HepG2 (cell line): ENCODE measurements around the gene TNFRSF21. TPM values are rescaled to one million over a fixed set of nuclear protein-coding genes. Genes with fewer than 3 reads are reported as not detected.
A peak's percentile ranks its signal among the peaks of the same experiment; 100 is the strongest.

Experiments
- CCAR2 ChIP-seq: fragments of 200-400 bp; formaldehyde crosslinking; optimal IDR thresholded peaks from 2 replicates; pipeline ENCODE3; 2018; ENCODE audit warnings: low read depth, mild to moderate bottlenecking, low read length, moderate library complexity
- DNMT3B ChIP-seq: conservative IDR thresholded peaks from 2 replicates; pipeline ENCODE4 v1.6.1; 2016; ENCODE audit warnings: missing biosample characterization, control low read depth
- ELF4 ChIP-seq: sonication (generic); formaldehyde crosslinking; IDR thresholded peaks from 2 replicates; pipeline ENCODE4 v1.5.0; 2020; ENCODE audit warnings: missing genetic modification reagents, mild to moderate bottlenecking, moderate library complexity, borderline replicate concordance
- GATAD2A ChIP-seq: IDR thresholded peaks from 2 replicates; pipeline ENCODE4 v1.6.1; 2016
- MBD4 ChIP-seq: IDR thresholded peaks from 2 replicates; pipeline ENCODE4 v1.6.1; 2012; ENCODE audit warnings: low read length, inconsistent platforms, borderline replicate concordance
- MTF2 ChIP-seq: sonication (generic); formaldehyde crosslinking; IDR thresholded peaks from 2 replicates; pipeline ENCODE4 v1.5.0; 2020; ENCODE audit warnings: missing genetic modification reagents, borderline replicate concordance
- MZF1 ChIP-seq: sonication (generic); formaldehyde crosslinking; IDR thresholded peaks from 2 replicates; pipeline ENCODE4 v1.8.1; 2023; ENCODE audit warnings: mild to moderate bottlenecking, missing genetic modification reagents, borderline replicate concordance
- NAIF1 ChIP-seq: sonication (generic); formaldehyde crosslinking; IDR thresholded peaks from 2 replicates; pipeline ENCODE4 v1.5.0; 2020; ENCODE audit warnings: mild to moderate bottlenecking, missing genetic modification reagents, borderline replicate concordance
- NCOA2 ChIP-seq: sonication (generic); formaldehyde crosslinking; IDR thresholded peaks from 2 replicates; pipeline ENCODE4 v1.8.0; 2022; ENCODE audit warnings: inconsistent platforms
- NR2F2 ChIP-seq: IDR thresholded peaks from 2 replicates; pipeline ENCODE4 v1.6.1; 2012; ENCODE audit warnings: low read depth, inconsistent platforms, borderline replicate concordance
- PHF20 ChIP-seq: sonication (generic); formaldehyde crosslinking; IDR thresholded peaks from 2 replicates; pipeline ENCODE4 v1.5.0; 2020; ENCODE audit warnings: mild to moderate bottlenecking, missing genetic modification reagents
- ZBTB14 ChIP-seq: sonication (generic); formaldehyde crosslinking; IDR thresholded peaks from 2 replicates; pipeline ENCODE4 v1.4.0; 2020; ENCODE audit warnings: missing genetic modification reagents
- ZNF446 ChIP-seq: sonication (generic); formaldehyde crosslinking; IDR thresholded peaks from 2 replicates; pipeline ENCODE4 v1.5.0; 2020; ENCODE audit warnings: mild to moderate bottlenecking, missing genetic modification reagents
- ZNF564 ChIP-seq: sonication (generic); formaldehyde crosslinking; IDR thresholded peaks from 2 replicates; pipeline ENCODE4 v1.8.1; 2023; ENCODE audit warnings: mild to moderate bottlenecking, missing genetic modification reagents
- ZNF761 ChIP-seq: sonication (generic); formaldehyde crosslinking; conservative IDR thresholded peaks from 2 replicates; pipeline ENCODE4 v1.4.0; 2020; ENCODE audit warnings: mild to moderate bottlenecking, missing genetic modification reagents
- polyA plus RNA-seq, 8 experiments: library from polyadenylated mRNA; depleted of rRNA in 3 of 8; stranded (reverse) in 7 of 8; unstranded in 1 of 8; fragments of >200 nt; fragmentation: Illumina TruSeq in 4 of 8; extraction: Trizol in 4 of 8; gene quantifications; 2 replicates each; pipeline versions ENCODE4 v1.2.1 to v1.2.3, GENCODE V29; 2011 to 2016; ENCODE audit warnings: low read depth in 4 of 8, missing spikeins in 1 of 8, mixed read lengths in 1 of 8; ENCODE audit not compliant: insufficient read depth in 1 of 8
- total RNA-seq, 5 experiments: library from RNA; depleted of rRNA; stranded (reverse); fragments of >200 nt; fragmentation: Illumina TruSeq; extraction: Trizol; gene quantifications; 2 replicates each; pipeline ENCODE4 v1.2.3, GENCODE V29; 2016; ENCODE audit warnings: low read depth in 1 of 5
- TF ChIP-seq, protein P1 (sequence below): sonication (generic); formaldehyde crosslinking; IDR thresholded peaks from 2 replicates; pipeline ENCODE4 v1.5.0; 2020; ENCODE audit warnings: mild to moderate bottlenecking, missing genetic modification reagents
- TF ChIP-seq, protein P2 (sequence below): sonication (generic); formaldehyde crosslinking; IDR thresholded peaks from 2 replicates; pipeline ENCODE4 v1.8.1; 2023; ENCODE audit warnings: mild to moderate bottlenecking, missing genetic modification reagents, borderline replicate concordance
- TF ChIP-seq, protein P3 (sequence below): sonication (generic); formaldehyde crosslinking; IDR thresholded peaks from 2 replicates; pipeline ENCODE4 v1.5.0; 2020; ENCODE audit warnings: mild to moderate bottlenecking, low read depth, missing genetic modification reagents, borderline replicate concordance
- TF ChIP-seq, protein P4 (sequence below): sonication (generic); formaldehyde crosslinking; IDR thresholded peaks from 2 replicates; pipeline ENCODE4 v1.4.0; 2020; ENCODE audit warnings: missing genetic modification reagents
- TF ChIP-seq, protein P5 (sequence below): sonication (generic); formaldehyde crosslinking; IDR thresholded peaks from 2 replicates; pipeline ENCODE4 v1.5.0; 2020; ENCODE audit warnings: missing genetic modification reagents

The TNFRSF21 gene
- total and polyA plus RNA-seq, 2 of the 13 experiments (the other 11 are each of a cell fraction or from before 2014, with no cell fraction given) = 24.8 to 46.3 TPM

GRCh38 chr6:47308552-47309290 lies 984 bp downstream of the TNFRSF21 start (continued):
- TF ChIP-seq NR2F2 = no peak
- no peak for TF ChIP-seq DNMT3B (CRISPR knock-in tag)
- TF ChIP-seq, protein P1, sequence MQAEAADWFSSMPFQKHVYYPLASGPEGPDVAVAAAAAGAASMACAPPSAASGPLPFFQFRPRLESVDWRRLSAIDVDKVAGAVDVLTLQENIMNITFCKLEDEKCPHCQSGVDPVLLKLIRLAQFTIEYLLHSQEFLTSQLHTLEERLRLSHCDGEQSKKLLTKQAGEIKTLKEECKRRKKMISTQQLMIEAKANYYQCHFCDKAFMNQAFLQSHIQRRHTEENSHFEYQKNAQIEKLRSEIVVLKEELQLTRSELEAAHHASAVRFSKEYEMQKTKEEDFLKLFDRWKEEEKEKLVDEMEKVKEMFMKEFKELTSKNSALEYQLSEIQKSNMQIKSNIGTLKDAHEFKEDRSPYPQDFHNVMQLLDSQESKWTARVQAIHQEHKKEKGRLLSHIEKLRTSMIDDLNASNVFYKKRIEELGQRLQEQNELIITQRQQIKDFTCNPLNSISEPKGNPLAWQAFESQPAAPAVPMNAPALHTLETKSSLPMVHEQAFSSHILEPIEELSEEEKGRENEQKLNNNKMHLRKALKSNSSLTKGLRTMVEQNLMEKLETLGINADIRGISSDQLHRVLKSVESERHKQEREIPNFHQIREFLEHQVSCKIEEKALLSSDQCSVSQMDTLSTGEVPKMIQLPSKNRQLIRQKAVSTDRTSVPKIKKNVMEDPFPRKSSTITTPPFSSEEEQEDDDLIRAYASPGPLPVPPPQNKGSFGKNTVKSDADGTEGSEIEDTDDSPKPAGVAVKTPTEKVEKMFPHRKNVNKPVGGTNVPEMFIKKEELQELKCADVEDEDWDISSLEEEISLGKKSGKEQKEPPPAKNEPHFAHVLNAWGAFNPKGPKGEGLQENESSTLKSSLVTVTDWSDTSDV = no peak
- TF ChIP-seq MTF2 (CRISPR knock-in tag) = no peak
- no peak for TF ChIP-seq MBD4
- TF ChIP-seq, protein P2, sequence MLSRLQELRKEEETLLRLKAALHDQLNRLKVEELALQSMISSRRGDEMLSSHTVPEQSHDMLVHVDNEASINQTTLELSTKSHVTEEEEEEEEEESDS = no peak
- no peak; the same call in 1 of the 2 replicates for TF ChIP-seq ZBTB14 (CRISPR knock-in tag)
- no peak for TF ChIP-seq ZNF761 (CRISPR knock-in tag)
- TF ChIP-seq NAIF1 = peak; percentile 45; the same call in 1 of the 2 replicates
- TF ChIP-seq, protein P3, sequence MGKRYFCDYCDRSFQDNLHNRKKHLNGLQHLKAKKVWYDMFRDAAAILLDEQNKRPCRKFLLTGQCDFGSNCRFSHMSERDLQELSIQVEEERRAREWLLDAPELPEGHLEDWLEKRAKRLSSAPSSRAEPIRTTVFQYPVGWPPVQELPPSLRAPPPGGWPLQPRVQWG (CRISPR knock-in tag) = no peak
- no peak for TF ChIP-seq GATAD2A (CRISPR knock-in tag)
- TF ChIP-seq CCAR2 = no peak
- TF ChIP-seq, protein P4, sequence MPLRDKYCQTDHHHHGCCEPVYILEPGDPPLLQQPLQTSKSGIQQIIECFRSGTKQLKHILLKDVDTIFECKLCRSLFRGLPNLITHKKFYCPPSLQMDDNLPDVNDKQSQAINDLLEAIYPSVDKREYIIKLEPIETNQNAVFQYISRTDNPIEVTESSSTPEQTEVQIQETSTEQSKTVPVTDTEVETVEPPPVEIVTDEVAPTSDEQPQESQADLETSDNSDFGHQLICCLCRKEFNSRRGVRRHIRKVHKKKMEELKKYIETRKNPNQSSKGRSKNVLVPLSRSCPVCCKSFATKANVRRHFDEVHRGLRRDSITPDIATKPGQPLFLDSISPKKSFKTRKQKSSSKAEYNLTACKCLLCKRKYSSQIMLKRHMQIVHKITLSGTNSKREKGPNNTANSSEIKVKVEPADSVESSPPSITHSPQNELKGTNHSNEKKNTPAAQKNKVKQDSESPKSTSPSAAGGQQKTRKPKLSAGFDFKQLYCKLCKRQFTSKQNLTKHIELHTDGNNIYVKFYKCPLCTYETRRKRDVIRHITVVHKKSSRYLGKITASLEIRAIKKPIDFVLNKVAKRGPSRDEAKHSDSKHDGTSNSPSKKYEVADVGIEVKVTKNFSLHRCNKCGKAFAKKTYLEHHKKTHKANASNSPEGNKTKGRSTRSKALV (CRISPR knock-in tag) = peak; percentile 89
- no peak for TF ChIP-seq NCOA2 (CRISPR knock-in tag)
- TF ChIP-seq, protein P5, sequence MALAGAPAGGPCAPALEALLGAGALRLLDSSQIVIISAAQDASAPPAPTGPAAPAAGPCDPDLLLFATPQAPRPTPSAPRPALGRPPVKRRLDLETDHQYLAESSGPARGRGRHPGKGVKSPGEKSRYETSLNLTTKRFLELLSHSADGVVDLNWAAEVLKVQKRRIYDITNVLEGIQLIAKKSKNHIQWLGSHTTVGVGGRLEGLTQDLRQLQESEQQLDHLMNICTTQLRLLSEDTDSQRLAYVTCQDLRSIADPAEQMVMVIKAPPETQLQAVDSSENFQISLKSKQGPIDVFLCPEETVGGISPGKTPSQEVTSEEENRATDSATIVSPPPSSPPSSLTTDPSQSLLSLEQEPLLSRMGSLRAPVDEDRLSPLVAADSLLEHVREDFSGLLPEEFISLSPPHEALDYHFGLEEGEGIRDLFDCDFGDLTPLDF (CRISPR knock-in tag) = no peak
- no peak for TF ChIP-seq ELF4 (CRISPR knock-in tag)
- TF ChIP-seq MZF1 (CRISPR knock-in tag) = no peak
- TF ChIP-seq ZNF564 = no peak
- no peak for TF ChIP-seq PHF20 (CRISPR knock-in tag)
- peak; percentile 56; the same call in 1 of the 2 replicates for TF ChIP-seq ZNF446
